Measurements from ENCODE around the gene FCGR3B.
A peak's percentile ranks its signal among the peaks of the same experiment; 100 is the strongest.
"Not testable (repeated sequence)": the region's sequence is repeated elsewhere in the genome, so short reads cannot be mapped to it uniquely, and the experiment has no call there.

The FCGR3B gene

GRCh38 chr1:161663569-161663968, 32.6 kb upstream of the FCGR3B start:
- not testable (repeated sequence) for H3K27ac ChIP-seq, H3K36me3 ChIP-seq, H3K27me3 ChIP-seq

GRCh38 chr1:161662684-161663339, 31.8 kb upstream of the FCGR3B start, which contains the start of gene FCGR2B:
TSS of gene FCGR2B (plus strand) at chr1:161663143. CDS start at chr1:161663242, 99 bp downstream.
- H3K4me3 ChIP-seq (ENCODE audit: low read depth in 1 of 2, low read length in 1 of 2); H3K36me3 ChIP-seq; H3K4me1 ChIP-seq (ENCODE audit: control insufficient read depth in 1 of 2, insufficient read depth in 1 of 2, low read depth in 1 of 2, low read length in 1 of 2); H3K9me3 ChIP-seq; H3K27me3 ChIP-seq; H3K27ac ChIP-seq: not testable (repeated sequence)

More at GRCh38 chr1:161663569-161663968, 32.6 kb upstream of the FCGR3B start:
- not testable (repeated sequence) for H3K9me3 ChIP-seq; H3K4me1 ChIP-seq (ENCODE audit: control insufficient read depth in 1 of 2, insufficient read depth in 1 of 2, low read depth in 1 of 2, low read length in 1 of 2); H3K4me3 ChIP-seq (ENCODE audit: low read depth in 1 of 2, low read length in 1 of 2)

- not testable (repeated sequence) for H3K36me3 ChIP-seq; H3K9me3 ChIP-seq; H3K4me3 ChIP-seq (ENCODE audit: low read depth in 1 of 2, low read length in 1 of 2); H3K4me1 ChIP-seq (ENCODE audit: control insufficient read depth in 1 of 2, insufficient read depth in 1 of 2, low read depth in 1 of 2, low read length in 1 of 2); H3K27ac ChIP-seq; H3K27me3 ChIP-seq
Observed at GRCh38 chr1:161661660-161662311, 30.8 kb upstream of the FCGR3B start.

GRCh38 chr1:161658524-161658923, 27.5 kb upstream of the FCGR3B start:
- H3K9me3 ChIP-seq; H3K4me1 ChIP-seq (ENCODE audit: control insufficient read depth in 1 of 2, insufficient read depth in 1 of 2, low read depth in 1 of 2, low read length in 1 of 2); H3K4me3 ChIP-seq (ENCODE audit: low read depth in 1 of 2, low read length in 1 of 2); H3K27ac ChIP-seq; H3K27me3 ChIP-seq; H3K36me3 ChIP-seq: not testable (repeated sequence)

GRCh38 chr1:161653971-161654370, 23.0 kb upstream of the FCGR3B start:
- H3K4me1 ChIP-seq (ENCODE audit: control insufficient read depth in 1 of 2, insufficient read depth in 1 of 2, low read depth in 1 of 2, low read length in 1 of 2): peaks cover 3 to 14% of the 10 kb centered on the region in 2 experiments
- H3K4me3 ChIP-seq (ENCODE audit: low read depth in 1 of 2, low read length in 1 of 2); H3K27ac ChIP-seq; H3K9me3 ChIP-seq; H3K27me3 ChIP-seq; H3K36me3 ChIP-seq: not testable (repeated sequence)

GRCh38 chr1:161653541-161653940, 22.6 kb upstream of the FCGR3B start:
- not testable (repeated sequence) for H3K27me3 ChIP-seq; H3K27ac ChIP-seq; H3K4me3 ChIP-seq (ENCODE audit: low read depth in 1 of 2, low read length in 1 of 2); H3K9me3 ChIP-seq; H3K36me3 ChIP-seq
- H3K4me1 ChIP-seq (ENCODE audit: control insufficient read depth in 1 of 2, insufficient read depth in 1 of 2, low read depth in 1 of 2, low read length in 1 of 2): peaks cover 3 to 14% of the 10 kb centered on the region in 2 experiments

GRCh38 chr1:161647507-161648360, 16.8 kb upstream of the FCGR3B start:
- Histone ChIP-seq H3K27ac (peak overlapping the region; percentile 41), H3K4me1 (ENCODE audit: control insufficient read depth in 1 of 2, insufficient read depth in 1 of 2, low read depth in 1 of 2, low read length in 1 of 2) (peaks cover 35 to 46% of the 10 kb centered on the region in 2 experiments)
- not testable (repeated sequence) for H3K27me3 ChIP-seq; H3K36me3 ChIP-seq; H3K4me3 ChIP-seq (ENCODE audit: low read depth in 1 of 2, low read length in 1 of 2); H3K9me3 ChIP-seq
- peak; percentile 25 for TF ChIP-seq CTCF (IDR thresholded peaks at IDR 0.05)

- H3K27me3 ChIP-seq, H3K9me3 ChIP-seq, H3K36me3 ChIP-seq: not testable (repeated sequence)
- Histone ChIP-seq H3K4me1 (ENCODE audit: control insufficient read depth in 1 of 2, insufficient read depth in 1 of 2, low read depth in 1 of 2, low read length in 1 of 2) (peaks cover 48 to 54% of the 10 kb centered on the region in 2 experiments), H3K27ac (peak overlapping the region; percentile 97), H3K4me3 (ENCODE audit: low read depth in 1 of 2, low read length in 1 of 2) (peak overlapping the region; percentile 55 to 58)
Observed at GRCh38 chr1:161644855-161645254, 13.9 kb upstream of the FCGR3B start.

- not testable (repeated sequence) for H3K27me3 ChIP-seq, H3K36me3 ChIP-seq, H3K9me3 ChIP-seq
- peak overlapping the region; percentile 97 for H3K27ac ChIP-seq
- peak overlapping the region; percentile 55 to 58 for H3K4me3 ChIP-seq (ENCODE audit: low read depth in 1 of 2, low read length in 1 of 2)
- H3K4me1 ChIP-seq (ENCODE audit: control insufficient read depth in 1 of 2, insufficient read depth in 1 of 2, low read depth in 1 of 2, low read length in 1 of 2): peaks cover 48 to 54% of the 10 kb centered on the region in 2 experiments
Observed at GRCh38 chr1:161643481-161644208, 12.7 kb upstream of the FCGR3B start.

Data from neutrophil (primary cell).